CD14-positive monocyte (primary cell): Measurements from ENCODE around the gene GALNS. TPM values are rescaled to one million over a fixed set of nuclear protein-coding genes. Genes with fewer than 3 reads are reported as not detected.
A peak's percentile ranks its signal among the peaks of the same experiment; 100 is the strongest.

ENCODE experiments used
- DNase-seq, 3 donors: peaks; one replicate each; pipeline ENCODE4 v3.0.0-alpha.2; 2011 to 2022
- H2AFZ ChIP-seq: 2 replicates; pipeline ENCODE4 v1.6.0; 2012; ENCODE audit warnings: mild to moderate bottlenecking, low read depth, low read length, inconsistent platforms; ENCODE audit not compliant: insufficient read depth, poor library complexity, severe bottlenecking
- H3K27ac ChIP-seq, 2 donors: 1 replicate in 1 of 2; 2 replicates in 1 of 2; pipeline ENCODE4 v1.5.1; 2012 to 2013; ENCODE audit warnings: low read length in 2 of 2, control low read depth in 1 of 2, inconsistent platforms in 1 of 2, low read depth in 1 of 2, mild to moderate bottlenecking in 1 of 2
- H3K27me3 ChIP-seq, 2 donors: one replicate each; pipeline versions ENCODE4 v1.6.0 to v1.6.1; 2011 to 2013; ENCODE audit warnings: low read length in 2 of 2; ENCODE audit not compliant: control insufficient read depth in 2 of 2, insufficient read depth in 2 of 2
- H3K36me3 ChIP-seq, 2 donors: replicated peaks in 1 of 2; 1 replicate in 1 of 2; 2 replicates in 1 of 2; pipeline versions ENCODE4 v1.5.1 to v1.6.1; 2012 to 2013; ENCODE audit warnings: low read length in 2 of 2, control low read depth in 1 of 2, inconsistent platforms in 1 of 2, mild to moderate bottlenecking in 1 of 2; ENCODE audit not compliant: insufficient read depth in 2 of 2, control insufficient read depth in 1 of 2
- H3K4me1 ChIP-seq, 2 donors: 1 replicate in 1 of 2; 2 replicates in 1 of 2; pipeline versions ENCODE4 v1.5.1 to v1.6.1; 2012 to 2013; ENCODE audit warnings: low read length in 2 of 2, control low read depth in 1 of 2, inconsistent platforms in 1 of 2, mild to moderate bottlenecking in 1 of 2, moderate library complexity in 1 of 2; ENCODE audit not compliant: insufficient read depth in 2 of 2, control insufficient read depth in 1 of 2
- H3K4me2 ChIP-seq: replicated peaks from 2 replicates; pipeline ENCODE3; 2012; ENCODE audit warnings: low read length, moderate library complexity, mild to moderate bottlenecking; ENCODE audit not compliant: poor library complexity, severe bottlenecking; ENCODE audit errors: extremely low read depth
- H3K4me3 ChIP-seq, 3 experiments: fragments of 200-600 bp in 1 of 3; sonication (generic) in 1 of 3; replicated peaks in 1 of 3; 1 replicate in 2 of 3; 2 replicates in 1 of 3; pipeline ENCODE4 v1.5.1; 2011 to 2013; ENCODE audit warnings: low read length in 3 of 3, mild to moderate bottlenecking in 3 of 3, control low read depth in 2 of 3, low read depth in 2 of 3, inconsistent platforms in 1 of 3, moderate library complexity in 1 of 3
- H3K79me2 ChIP-seq: 2 replicates; pipeline ENCODE4 v1.6.0; 2012; ENCODE audit warnings: mild to moderate bottlenecking, control low read depth, inconsistent platforms, low read length, moderate library complexity; ENCODE audit not compliant: insufficient read depth
- H3K9ac ChIP-seq: 2 replicates; pipeline ENCODE4 v1.6.0; 2017; ENCODE audit warnings: low read length, mild to moderate bottlenecking; ENCODE audit not compliant: insufficient read depth, poor library complexity, severe bottlenecking
- H3K9me3 ChIP-seq, 2 donors: replicated peaks in 1 of 2; 1 replicate in 1 of 2; 2 replicates in 1 of 2; pipeline versions ENCODE4 v1.5.1 to v1.6.1; 2012 to 2013; ENCODE audit warnings: low read length in 2 of 2, control low read depth in 1 of 2; ENCODE audit not compliant: control insufficient read depth in 1 of 2, insufficient read depth in 1 of 2
- H4K20me1 ChIP-seq: 2 replicates; pipeline ENCODE4 v1.6.0; 2012; ENCODE audit warnings: mild to moderate bottlenecking, low read length, control low read depth, moderate library complexity; ENCODE audit not compliant: insufficient read depth
- H3K27ac Mint-ChIP-seq, 7 donors: one replicate each; pipeline ENCODE4 v1.8.0; 2020; ENCODE audit warnings: mild to moderate bottlenecking in 7 of 7, mixed read lengths in 7 of 7, moderate library complexity in 6 of 7, inconsistent platforms in 2 of 7
- H3K27me3 Mint-ChIP-seq, 3 donors: one replicate each; pipeline ENCODE4 v1.8.0; 2021 to 2022; ENCODE audit warnings: low read depth in 3 of 3, mild to moderate bottlenecking in 3 of 3, mixed read lengths in 3 of 3, moderate library complexity in 3 of 3, inconsistent platforms in 1 of 3
- H3K36me3 Mint-ChIP-seq, 2 donors: one replicate each; pipeline ENCODE4 v1.8.0; 2020; ENCODE audit warnings: mixed read lengths in 2 of 2, inconsistent platforms in 1 of 2, mild to moderate bottlenecking in 1 of 2
- H3K4me1 Mint-ChIP-seq: one replicate; pipeline ENCODE4 v1.8.0; 2020; ENCODE audit warnings: mild to moderate bottlenecking, mixed read lengths
- H3K4me3 Mint-ChIP-seq, 2 donors: one replicate each; pipeline ENCODE4 v1.8.0; 2020; ENCODE audit warnings: mild to moderate bottlenecking in 2 of 2, mixed read lengths in 2 of 2, moderate library complexity in 1 of 2
- H3K9me3 Mint-ChIP-seq, 7 donors: one replicate each; pipeline ENCODE4 v1.8.0; 2020 to 2022; ENCODE audit warnings: mixed read lengths in 7 of 7, mild to moderate bottlenecking in 6 of 7, moderate library complexity in 6 of 7, inconsistent platforms in 2 of 7
- CTCF ChIP-seq: fragments of 200-600 bp; IDR thresholded peaks from one replicate; pipeline ENCODE4 v1.8.0; 2022; ENCODE audit warnings: antibody characterized with exemption, mild to moderate bottlenecking
- WGBS: methylation state at CpG from one replicate; pipeline ENCODE4 v1.1.5; 2013; ENCODE audit warnings: missing lambda C conversion rate; ENCODE audit not compliant: insufficient coverage; 5-methylcytosine and 5-hydroxymethylcytosine counted together
- intact Hi-C, 2 donors: fragments of 100-400 bp; cut with micrococcal nuclease; formaldehyde crosslinking; loops; one replicate each; pipeline versions ENCODE4 v1.15.0 to v1.15.1; 2023
- polyA plus RNA-seq, 3 donors: library from polyadenylated mRNA; depleted of rRNA in 1 of 3; unstranded in 2 of 3; stranded (reverse) in 1 of 3; fragments of 300-500 nt in 2 of 3; fragments of >200 nt in 1 of 3; fragmentation: Illumina TruSeq in 2 of 3; gene quantifications; 1 replicate in 2 of 3; 2 replicates in 1 of 3; pipeline ENCODE4 v1.2.3, GENCODE V29; 2012 to 2021

The GALNS gene
- polyA plus RNA-seq, 3 donors, result 20.2 to 34.4 (median 32.2) TPM

- H3K27ac Mint-ChIP-seq, result no peak overlapping the region
- intact Hi-C loops, result loop anchor here in 1 of 2 donors (10.0 kb wide), 1 partner anchor 1157 kb away; the partner anchor contains the start of gene DEF8
- peaks cover 0 to 5% (median 3%) of the 10 kb centered on the region in 3 donors for H3K27me3 Mint-ChIP-seq
- DNase-seq, result no peak
- Histone ChIP-seq H3K27ac (no peak overlapping the region), H3K4me3 (no peak overlapping the region), H2AFZ (no peak overlapping the region), H3K79me2 (peaks cover 42% of the 10 kb centered on the region), H3K4me1 (peaks cover 54 to 63% of the 10 kb centered on the region in 2 donors), H4K20me1 (peaks cover 15% of the 10 kb centered on the region), H3K9ac (no peak overlapping the region), H3K9me3 (no peaks in the 10 kb centered on the region), H3K4me2 (no peak overlapping the region), H3K27me3 (no peaks in the 10 kb centered on the region), H3K36me3 (no peaks in the 10 kb centered on the region)
- no peaks in the 10 kb centered on the region for H3K9me3 Mint-ChIP-seq
- 97% methylated on average over 8 of the region's 11 CpGs for WGBS
- no peak for TF ChIP-seq CTCF
- H3K4me1 Mint-ChIP-seq, result peaks cover 45% of the 10 kb centered on the region
- no peak overlapping the region for H3K4me3 Mint-ChIP-seq
- no peaks in the 10 kb centered on the region for H3K36me3 Mint-ChIP-seq
Measured at GRCh38 chr16:88787579-88788314, 69.0 kb downstream of the GALNS start.

GRCh38 chr16:88785106-88785924 lies 71.4 kb downstream of the GALNS start, which contains the start of gene PIEZO1:
PIEZO1 (minus strand) TSS chr16:88785220; CDS start chr16:88784964, 256 bp downstream.
- TF ChIP-seq CTCF, result peak; percentile 97
- H3K4me3 ChIP-seq, result peak within 1 kb of the TSS; percentile 47 to 80 (median 73)
- no peaks in the 10 kb centered on the region for H3K36me3 ChIP-seq
- H3K27ac ChIP-seq, result peak within 1 kb of the TSS; percentile 86 to 99
- H3K9me3 ChIP-seq, result no peaks in the 10 kb centered on the region
- H2AFZ ChIP-seq, result peak within 1 kb of the TSS; percentile 66
- Mint-ChIP-seq H3K4me1 (peaks cover 48% of the 10 kb centered on the region), H3K27me3 (peaks cover 0 to 3% (median 0%) of the 10 kb centered on the region in 3 donors), H3K4me3 (peak within 1 kb of the TSS; percentile 90 to 93), H3K36me3 (no peaks in the 10 kb centered on the region), H3K9me3 (no peaks in the 10 kb centered on the region), H3K27ac (peak within 1 kb of the TSS in 6 of 7 donors; percentile 87 to 95 (median 90))
- peak within 1 kb of the TSS; percentile 90 for H3K4me2 ChIP-seq
- WGBS, result 4% methylated on average over 97 of the region's 110 CpGs
- peaks cover 44% of the 10 kb centered on the region for H3K79me2 ChIP-seq
- H3K4me1 ChIP-seq, result peaks cover 56 to 64% of the 10 kb centered on the region in 2 donors
- intact Hi-C loops, result loop anchor here (2.0 to 10.0 kb wide), 2 partner anchors 43 to 1159 kb away; partner anchors contain the start of gene DEF8 (in 1 of the 2)
- peak within 1 kb of the TSS; percentile 84 for H3K9ac ChIP-seq
- H3K27me3 ChIP-seq, result no peaks in the 10 kb centered on the region
- DNase-seq, result peak; percentile 62 to 75 (median 71)
- peaks cover 31% of the 10 kb centered on the region for H4K20me1 ChIP-seq
